CD4-positive, alpha-beta T cell treated with Interleukin-1 beta for 1 hour (primary cell): ENCODE data around the gene RGS16.
A peak's percentile ranks its signal among the peaks of the same experiment; 100 is the strongest.
"Not testable (repeated sequence)": the region's sequence is repeated elsewhere in the genome, so short reads cannot be mapped to it uniquely, and the experiment has no call there.

Experiments used
- DNase-seq, 2 donors: peaks; one replicate each; pipeline ENCODE4 v3.0.0-alpha.2; 2020 to 2022

The RGS16 gene, protein sequence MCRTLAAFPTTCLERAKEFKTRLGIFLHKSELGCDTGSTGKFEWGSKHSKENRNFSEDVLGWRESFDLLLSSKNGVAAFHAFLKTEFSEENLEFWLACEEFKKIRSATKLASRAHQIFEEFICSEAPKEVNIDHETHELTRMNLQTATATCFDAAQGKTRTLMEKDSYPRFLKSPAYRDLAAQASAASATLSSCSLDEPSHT

DNA sequence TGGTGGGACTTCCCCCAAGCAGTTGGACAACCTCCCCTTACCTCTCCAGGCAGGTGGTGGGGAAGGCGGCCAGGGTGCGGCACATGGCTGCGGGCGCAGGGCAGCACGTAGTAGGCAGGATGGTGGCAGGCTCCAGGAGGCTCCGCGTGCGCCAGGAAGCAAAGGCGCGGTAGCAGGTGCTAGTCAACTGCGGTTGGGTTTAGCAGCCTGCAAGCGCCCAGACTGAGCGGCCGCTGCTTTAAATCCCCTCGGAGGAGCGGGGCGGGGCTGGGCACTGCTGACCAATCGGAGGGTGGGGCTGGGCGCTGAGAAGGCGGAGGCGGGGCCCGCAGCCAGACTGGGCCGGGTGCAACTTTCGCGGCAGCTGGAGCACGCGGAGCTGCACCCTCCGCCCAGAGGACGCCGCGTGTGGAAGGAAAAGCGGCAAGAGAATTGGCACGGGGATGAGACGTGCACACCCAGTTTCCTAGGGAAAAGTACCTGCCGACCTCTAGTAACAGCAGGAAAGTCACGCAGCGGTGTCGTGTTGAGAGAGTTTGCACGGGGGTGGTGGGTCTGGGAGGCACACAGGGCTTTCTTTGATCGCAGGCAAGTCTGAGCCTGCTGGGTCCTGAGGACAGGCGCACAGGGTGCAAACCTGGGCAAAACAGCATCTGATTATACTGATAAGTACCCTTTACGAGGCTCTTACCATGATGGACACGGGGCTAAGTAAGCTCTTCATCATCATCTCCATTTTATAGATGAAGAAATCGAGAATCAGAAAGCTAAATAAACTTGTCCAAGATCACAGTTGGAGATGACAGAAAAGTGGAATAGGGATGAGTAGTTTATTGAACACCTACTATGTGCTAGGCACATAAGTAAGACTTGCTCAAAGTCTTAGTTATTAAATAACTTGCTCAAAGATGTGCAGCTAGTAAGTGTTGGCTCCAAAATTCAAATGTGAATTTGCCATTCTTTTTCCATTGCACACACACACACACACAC is at the start of gene RGS16:
RGS16 (minus strand) TSS at position 215 of the 990 bp plus-strand sequence; CDS start at position 85, 130 bp downstream.
- peak; percentile 90 to 92 for DNase-seq

DNA sequence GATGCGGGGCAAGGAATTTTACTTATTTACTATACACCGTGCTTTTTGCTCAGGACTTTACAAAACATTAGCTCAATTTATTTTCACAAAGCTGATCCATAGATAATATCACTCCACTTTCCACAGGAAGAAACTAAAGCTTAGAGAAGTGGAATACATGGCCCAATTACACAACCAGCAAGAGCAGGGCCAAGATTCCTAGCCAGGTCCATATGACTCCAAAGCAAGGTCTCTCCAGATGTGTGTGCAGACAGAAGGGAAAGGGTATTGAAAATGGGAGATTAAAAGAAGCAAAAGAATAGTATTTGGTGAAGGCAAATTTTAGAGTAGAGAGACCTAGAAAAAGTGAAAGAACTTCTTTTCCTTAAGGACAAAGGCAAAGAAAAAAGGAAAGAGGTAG is 49.8 kb upstream of the RGS16 start:
- no peak for DNase-seq

DNA sequence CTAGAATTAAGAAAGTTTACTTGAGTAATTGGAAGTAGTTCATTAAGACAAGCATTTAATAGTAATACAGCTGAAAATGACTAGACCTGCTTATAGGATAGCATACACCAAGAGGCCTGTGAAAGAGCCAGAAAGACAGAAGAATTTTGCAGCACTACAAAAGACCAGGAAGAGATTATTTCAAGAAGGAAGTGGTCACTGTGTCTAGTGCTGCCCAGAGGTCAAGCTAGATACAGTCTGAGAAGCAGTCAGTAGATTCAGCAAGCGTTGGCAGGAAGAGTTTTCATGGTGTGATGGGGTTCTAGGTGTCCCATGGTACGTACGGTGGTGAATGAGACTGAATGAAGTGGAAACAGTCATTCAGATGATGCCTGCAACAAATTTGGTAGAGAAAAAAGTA is 48.7 kb upstream of the RGS16 start:
- no peak for DNase-seq

DNA sequence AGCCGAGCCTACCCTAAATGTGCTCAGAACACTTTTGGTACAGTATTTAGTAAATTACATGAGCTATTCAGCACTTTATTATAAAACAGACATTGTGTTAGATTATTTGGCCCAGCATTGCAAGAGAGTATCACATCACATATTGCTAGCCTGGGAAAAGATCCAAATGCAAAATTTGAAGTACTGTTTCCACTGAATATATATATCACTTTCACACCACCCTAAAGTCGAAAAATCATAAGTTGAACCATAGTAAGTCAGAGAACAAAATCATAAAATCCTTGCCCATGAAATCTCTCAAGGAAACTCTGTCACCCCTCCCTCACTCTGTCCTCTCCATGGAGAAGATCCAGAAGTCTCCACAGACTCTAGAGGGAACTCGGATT is 47.1 kb upstream of the RGS16 start:
- DNase-seq: no peak

DNA sequence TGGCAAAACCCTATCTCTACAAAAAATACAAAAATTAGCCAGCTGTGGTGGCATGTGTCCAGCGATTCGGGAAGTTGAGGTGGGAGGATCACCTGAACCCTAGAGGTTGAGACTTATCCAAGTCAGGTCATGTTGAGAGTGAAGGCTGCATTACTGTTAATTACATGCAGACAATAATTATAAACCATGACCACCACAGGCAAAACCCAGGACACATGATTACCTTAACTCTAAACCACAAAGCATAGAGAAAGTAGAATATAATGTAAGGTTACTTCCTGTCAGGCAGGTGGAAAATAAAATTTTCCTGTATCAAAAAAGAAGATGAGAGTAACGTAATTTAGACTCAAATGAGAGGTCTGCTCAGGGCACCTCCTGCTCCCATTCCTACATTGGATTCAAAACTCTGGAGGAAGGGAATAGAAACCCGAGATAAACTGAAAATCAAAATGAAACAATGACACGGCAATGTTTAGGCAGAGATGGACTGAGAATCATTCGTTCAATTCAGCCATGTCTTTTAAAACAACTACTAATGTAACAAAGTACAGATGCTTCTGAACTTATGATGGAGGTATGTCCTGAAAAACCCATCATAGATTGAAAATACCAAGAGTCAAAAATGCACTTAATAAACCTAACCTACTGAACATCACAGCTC is 46.6 kb upstream of the RGS16 start:
- DNase-seq: no peak

DNA sequence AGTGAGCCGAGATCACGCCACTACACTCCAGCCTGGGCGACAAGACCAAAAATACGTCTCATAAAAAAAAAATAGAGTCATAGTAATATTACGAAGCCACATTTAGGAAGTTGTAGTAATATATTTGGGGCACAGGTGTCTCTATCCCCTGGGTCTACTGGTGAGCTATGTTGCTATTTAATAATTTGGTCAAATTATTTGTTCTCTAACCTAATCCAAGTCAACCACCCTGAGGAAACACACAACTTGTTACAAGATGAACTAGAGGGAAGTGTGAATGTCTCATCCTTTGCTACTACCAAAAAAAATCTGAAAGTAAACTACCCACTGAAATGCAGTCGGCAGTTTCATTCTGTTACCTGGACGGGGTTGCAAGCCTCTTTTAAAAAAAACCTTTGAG is 44.9 kb upstream of the RGS16 start:
- no peak for DNase-seq

DNA sequence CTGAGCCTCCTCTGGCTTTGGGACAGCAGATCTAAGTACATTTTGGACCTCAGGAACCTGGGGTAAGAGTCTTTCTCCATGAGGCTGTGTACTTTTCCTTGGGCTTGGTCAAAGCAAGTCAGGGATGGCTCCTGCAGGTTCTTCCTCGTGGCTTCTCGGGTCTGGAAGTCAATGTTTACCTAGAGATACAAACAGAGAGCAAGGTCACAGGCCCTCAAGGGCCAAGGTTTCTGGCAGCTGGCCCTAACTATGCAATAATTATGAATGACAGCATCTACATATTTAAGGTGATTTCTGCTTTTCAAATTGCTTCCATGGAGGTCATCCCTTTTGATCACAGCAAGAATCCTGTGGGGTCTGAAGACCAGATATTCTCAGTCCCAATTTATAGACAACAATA is 42.5 kb upstream of the RGS16 start:
- no peak for DNase-seq

DNA sequence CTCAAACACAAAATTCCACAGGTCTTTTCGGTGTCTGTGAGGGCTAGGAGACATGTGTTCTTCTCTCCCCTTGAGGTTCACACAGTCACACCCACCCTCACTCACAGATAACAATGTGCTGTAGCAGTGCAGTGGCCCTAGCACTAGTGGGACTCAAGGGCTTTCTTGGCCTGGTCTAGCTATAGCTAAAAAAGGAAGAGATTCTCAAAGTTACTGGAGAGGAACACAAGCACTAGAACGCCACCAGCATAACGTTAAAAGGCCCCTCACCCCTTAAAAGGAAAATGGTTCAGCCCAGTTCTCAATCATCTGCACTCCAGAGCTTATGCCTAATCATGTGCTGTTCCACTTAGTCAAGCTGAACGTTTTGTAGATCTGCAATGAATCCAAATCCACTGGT is 40.7 kb upstream of the RGS16 start:
- DNase-seq: no peak

DNA sequence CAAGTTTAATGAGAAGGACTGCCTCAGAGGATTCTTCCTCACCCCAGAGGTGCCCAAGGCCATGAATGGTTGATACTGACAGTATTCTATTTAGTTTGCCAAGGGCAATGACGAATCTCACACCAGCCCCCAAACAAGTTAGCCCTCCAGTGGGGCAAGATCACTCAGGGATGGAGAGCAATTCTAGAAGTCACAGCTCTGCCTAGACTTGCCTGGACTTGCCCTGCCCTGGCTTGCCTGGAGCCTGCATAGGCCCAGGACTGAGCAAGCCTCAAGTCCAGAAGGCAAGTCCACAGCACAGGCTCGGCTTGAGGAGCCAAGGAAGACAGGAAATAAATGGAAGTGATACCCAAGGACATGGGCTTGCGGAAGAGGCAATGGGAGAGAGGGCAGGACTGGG is 39.5 kb upstream of the RGS16 start:
- DNase-seq: no peak

DNA sequence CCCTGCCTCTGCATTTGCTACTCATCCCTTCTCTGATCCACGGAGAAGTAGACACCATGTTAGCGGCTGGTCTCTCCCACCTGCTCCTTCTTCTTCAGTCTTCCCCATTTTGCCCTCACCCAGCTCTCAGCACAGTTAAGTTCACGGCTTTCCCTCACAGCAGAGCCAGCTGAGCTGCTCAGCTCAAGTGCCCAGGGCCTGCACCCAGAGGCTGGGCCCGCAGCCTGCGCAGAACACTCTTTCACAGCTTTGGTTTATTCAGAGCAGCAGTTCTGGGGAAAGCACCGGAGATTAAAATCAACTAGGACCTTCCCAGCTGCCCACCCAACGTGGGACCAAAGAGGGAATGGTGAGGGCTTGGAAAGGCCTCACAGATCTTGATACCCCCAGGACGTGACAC is 38.3 kb upstream of the RGS16 start:
- no peak for DNase-seq

DNA sequence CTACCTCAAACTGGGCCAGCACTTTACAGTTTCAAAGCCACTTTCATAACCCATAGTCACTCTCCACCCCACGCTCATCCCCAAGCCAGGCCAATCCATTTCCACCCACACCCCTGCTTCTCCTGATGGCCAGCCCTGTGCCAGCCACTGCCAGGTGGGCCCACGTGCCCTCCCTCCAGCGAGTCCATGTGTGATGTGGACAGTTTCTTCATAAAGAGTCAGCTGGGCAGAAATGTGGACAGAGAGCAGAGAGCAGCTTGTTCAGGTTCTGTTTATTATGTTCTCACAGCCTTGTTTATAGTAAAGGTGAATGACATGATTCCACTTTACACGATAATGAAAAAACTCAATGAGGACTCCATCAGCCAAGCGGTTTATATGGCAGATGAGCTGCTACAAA is 37.4 kb upstream of the RGS16 start:
- no peak for DNase-seq

DNA sequence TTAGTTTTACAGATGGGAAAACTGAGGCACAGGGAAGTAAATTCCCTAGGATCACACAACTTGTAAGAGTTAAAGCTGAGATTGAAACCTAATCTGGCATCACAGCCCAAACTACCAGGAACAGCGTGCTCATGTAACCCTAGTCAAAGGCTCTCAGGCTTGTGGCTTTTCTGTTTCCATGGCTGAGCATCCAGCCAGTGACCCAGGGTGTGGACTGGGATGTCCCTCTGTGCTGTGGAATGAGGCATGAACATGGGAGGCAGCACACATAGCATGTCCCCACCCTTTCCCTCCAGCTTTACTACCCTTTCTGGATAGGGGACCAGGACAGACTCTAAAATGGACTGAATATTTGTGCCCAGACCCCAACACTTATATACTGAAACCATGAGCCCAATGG is 35.1 kb upstream of the RGS16 start:
- DNase-seq: no peak

DNA sequence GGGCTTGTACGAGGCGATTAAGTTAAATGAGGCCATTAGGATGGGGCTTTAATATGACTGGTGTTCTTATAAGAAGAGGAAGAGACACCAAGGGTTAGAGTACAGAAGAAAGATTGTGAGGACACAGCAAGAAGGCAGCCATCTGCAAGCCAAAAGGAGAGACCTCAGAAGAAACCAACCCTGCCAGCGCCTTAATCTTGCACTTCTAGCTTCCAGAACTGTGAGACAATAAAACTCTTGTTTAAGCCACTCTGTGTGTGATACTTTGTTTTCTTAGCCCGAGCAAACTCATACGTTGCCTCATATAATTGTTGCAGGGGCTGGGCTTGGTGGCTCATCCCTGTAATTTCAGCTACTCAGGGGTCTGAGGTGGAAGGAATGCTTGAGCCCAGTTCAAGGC is 33.6 kb upstream of the RGS16 start:
- no peak for DNase-seq

DNA sequence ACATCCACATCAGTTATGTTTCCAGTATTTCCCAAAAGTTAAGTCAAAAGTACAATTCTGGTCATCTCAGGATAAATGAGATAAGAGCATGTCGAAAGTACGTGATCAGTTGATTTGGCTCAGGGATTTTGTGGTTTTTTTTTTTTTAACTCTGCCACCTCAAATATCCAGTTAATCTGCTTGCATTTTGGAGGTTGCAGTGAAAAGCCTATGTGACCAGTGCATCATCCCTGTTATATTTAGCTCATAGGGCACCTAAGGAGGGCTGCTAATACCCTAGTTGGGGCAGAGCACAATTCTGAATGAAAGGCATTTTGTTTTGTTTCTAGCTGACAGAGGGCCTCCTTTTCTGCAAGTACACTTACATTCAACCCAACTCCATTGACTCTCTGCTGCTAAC is 31.7 kb upstream of the RGS16 start:
- no peak for DNase-seq

DNA sequence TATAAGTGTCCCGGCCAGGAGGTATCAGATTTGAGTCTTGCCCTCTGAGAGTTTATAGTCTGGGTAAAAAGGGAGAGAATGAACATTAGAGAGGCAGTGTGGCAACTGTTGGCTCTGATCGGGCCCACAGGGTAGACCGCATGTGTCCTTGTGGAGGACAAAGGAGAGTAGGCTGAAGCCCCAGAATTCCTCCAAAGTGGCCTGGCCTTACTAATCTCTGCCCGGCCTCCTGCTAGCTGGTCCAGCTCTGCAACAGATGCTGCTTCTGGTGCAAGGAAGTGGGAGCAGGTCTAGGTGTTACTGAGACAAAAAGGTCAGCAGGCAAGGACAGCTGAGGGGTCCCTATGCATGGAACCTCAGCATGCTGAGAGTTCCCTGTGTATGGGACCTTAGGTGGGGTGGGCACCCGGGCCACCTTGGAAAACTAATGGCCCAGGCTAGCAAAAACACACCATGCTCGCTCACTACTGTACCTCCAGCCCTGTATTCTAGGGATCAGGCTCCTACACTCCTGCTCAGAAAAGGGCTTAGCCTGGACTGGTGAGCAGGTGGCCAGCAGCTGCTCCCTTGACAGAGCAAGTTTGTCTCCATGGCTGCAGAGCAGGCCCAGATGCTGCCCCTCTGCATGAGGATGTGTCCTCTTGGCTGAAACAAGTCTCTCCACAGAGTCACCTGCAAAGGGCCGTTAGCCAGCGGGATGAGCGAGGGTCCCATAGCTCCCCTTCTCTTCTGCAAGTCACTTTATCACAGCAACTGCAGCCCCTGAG is 30.3 kb upstream of the RGS16 start:
- no peak for DNase-seq

DNA sequence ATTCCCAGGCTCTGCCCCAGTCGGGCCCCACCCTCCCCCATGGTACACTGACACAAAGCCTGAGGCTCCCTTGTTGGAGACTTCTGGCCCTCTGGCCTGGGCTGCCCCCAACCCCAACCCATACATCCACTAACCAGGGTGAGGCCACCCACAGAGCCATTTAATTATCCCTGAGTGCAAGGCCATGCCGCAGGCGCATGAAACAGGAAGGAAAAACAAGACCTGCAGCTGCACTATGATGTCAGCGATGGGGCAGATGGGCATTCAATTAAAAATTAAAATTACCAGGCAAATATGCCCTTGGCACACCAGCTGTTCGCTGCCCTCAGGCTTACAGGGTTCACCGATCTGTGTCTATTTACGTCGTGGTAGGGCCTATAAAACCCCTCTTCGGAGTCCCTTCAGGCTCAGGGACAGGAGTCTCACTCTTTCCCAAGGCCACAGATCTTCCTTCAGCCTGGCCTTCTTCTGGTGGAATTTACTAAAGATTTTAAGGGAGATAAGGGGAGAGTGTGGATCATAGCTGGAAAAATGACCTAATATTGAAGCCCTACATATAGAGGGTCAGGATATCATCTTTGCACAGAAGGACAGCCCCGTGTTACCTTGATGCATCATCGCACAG is 29.6 kb upstream of the RGS16 start:
- peak in 1 of 2 donors; percentile 16 for DNase-seq

DNA sequence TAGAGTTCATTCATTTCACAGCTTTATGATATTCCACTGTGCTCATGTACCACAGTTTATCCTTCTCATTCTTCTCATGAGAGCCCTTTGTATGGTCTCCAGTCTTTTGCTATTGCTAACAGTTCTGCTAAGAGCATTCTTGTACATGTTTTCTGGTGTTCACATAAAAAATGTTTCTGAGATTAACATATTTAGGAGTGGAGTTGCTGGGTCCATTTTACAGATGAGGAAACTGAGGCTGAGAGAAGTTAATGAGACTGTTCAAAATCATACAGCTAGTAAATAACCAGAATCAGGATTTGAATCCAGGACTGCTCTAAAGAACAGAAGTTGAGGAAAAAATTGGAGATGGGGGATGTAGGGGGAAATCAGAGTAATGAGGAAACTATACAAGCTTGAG is 28.8 kb upstream of the RGS16 start:
- no peak for DNase-seq

DNA sequence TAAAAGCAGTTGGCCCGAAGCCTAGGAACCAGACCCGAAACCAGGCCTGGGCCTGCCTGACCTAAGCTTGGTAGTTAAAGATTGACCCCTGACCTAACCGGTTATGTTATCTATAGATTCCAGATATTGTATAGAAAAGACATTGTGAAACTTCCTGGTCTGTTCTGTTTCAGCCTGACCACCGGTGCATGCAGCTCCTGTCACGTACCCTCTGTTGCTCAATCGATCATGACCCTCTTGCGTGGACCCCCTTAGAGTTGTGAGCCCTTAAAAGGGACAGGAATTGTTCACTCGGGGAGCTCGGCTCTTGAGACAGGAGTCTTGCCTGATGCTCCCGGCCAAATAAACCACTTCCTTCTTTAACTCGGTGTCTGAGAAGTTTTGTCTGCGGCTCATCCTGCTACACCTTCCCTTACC is 28.3 kb upstream of the RGS16 start:
- not testable (repeated sequence) for DNase-seq

DNA sequence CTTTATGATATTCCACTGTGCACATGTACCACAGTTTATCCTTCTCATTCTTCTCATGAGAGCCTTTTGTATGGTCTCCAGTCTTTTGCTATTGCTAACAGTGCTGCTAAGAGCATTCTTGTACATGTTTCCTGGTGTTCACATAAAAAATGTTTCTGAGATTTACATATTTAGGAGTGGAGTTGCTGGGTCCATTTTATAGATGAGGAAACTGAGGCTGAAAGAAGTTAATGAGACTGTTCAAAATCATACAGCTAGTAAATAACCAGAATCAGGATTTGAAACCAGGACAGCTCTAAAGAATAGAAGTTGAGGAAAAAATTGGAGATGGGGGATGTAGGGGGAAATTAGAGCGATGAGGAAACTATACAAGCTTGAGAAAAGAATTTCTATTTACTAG is 27.8 kb upstream of the RGS16 start:
- no peak for DNase-seq

DNA sequence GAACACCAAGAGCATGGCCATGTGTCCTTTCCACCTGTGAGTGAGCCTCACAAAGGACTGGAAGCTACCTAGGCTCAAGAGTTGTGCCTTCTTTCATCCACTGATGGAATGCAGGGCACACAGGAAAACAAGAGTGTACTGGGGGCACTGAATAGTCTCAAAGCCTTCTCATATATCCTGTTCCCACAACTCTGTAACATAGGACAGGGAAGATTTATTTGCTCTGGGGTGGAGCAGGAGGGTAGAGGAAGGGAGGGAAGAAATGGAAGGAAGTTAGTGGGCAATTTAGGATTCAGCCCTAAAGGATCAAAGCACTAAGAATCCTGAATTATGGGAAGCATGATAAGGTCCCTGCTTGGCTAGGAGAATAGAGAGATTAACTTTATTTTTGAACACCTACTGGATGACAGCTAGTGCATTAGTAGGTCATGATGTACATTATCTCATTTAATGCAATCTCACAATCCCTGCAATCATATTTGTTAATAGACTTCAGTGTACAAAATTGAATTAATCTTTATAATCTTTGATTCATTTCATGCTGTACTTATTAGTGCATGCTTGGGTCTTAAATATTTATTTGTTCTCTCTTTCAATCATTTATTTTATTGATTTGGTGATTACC is 27.0 kb upstream of the RGS16 start:
- no peak for DNase-seq

DNA sequence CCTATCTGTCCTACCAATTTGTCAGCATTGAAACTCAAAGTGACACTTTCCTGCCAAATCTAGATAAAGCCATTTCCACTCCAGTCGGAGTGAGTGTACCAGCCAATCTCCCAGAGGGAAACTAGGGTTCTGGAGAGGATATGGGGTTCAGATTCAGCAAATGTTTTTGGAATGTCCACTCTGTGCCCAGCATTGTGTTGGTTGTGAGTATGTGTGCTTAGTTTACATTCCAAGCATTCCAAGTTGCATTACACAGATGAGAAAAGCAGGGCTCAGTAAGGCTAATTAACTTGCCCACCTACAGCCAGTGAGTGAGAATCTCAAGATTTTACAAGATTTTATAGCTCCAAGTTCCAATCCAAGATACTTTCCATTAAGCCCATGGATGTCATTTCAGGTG is 26.4 kb upstream of the RGS16 start:
- no peak for DNase-seq

DNA sequence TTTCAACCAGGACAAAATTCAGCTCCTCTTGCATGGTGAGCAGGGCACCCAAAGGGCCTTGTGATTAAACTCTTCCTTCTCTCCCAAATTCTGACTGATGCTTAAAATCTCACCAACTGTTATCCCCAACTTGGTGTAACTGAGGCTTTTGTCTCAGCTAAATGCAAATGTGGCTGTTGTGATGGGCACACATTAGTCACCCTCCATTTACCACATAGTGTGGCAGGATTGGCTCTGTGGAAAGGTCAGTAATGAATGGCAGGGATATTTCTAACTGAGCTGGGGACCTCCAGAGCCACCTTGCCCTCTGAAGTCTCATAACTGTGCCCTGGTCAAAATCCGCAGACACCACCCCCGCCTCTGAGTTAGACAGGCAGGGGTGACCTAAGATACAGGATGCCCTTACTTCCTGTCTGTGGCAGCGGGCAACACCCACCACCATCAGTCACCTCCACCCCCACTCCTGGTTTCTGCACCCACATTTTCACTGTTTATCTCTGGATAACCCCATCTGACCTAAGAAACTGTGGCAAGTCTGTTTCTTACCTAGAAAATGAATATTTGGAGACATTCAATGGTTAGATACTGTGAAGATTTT is 25.4 kb upstream of the RGS16 start:
- DNase-seq: peak; percentile 62 to 63
